ENCODE data around the gene SPEM3. TPM values are rescaled to one million over a fixed set of nuclear protein-coding genes. Genes with fewer than 3 reads are reported as not detected.
A peak's percentile ranks its signal among the peaks of the same experiment; 100 is the strongest.

The SPEM3 gene
- total RNA-seq, 1 donor from 2014 or later: not detected

GRCh38 chr17:7391307-7391706 lies 37.4 kb upstream of the SPEM3 start:
- no peak for TF ChIP-seq CTCF (IDR thresholded peaks at IDR 0.05)
- peaks cover 10% of the 10 kb centered on the region for H3K36me3 Mint-ChIP-seq (ENCODE audit: low read depth)
- no peak overlapping the region for H3K4me3 Mint-ChIP-seq (ENCODE audit: unreplicated experiment)
- no peak overlapping the region for H3K27ac Mint-ChIP-seq (ENCODE audit: unreplicated experiment)
- no peaks in the 10 kb centered on the region for H3K27me3 Mint-ChIP-seq (ENCODE audit: low read depth)
- peaks cover 20% of the 10 kb centered on the region for H3K4me1 Mint-ChIP-seq (ENCODE audit: low read depth)
- DNase-seq (ENCODE audit: low spot score): no peak
- H3K9me3 Mint-ChIP-seq (ENCODE audit: low read depth): no peaks in the 10 kb centered on the region

- no peak for DNase-seq (ENCODE audit: low spot score)
- no peak for TF ChIP-seq CTCF (IDR thresholded peaks at IDR 0.05)
- Mint-ChIP-seq H3K27me3 (ENCODE audit: low read depth) (no peaks in the 10 kb centered on the region), H3K36me3 (ENCODE audit: low read depth) (peaks cover 8% of the 10 kb centered on the region), H3K4me3 (ENCODE audit: unreplicated experiment) (peak overlapping the region; percentile 91), H3K4me1 (ENCODE audit: low read depth) (peaks cover 20% of the 10 kb centered on the region), H3K9me3 (ENCODE audit: low read depth) (no peaks in the 10 kb centered on the region), H3K27ac (ENCODE audit: unreplicated experiment) (no peak overlapping the region)
These were observed 35.7 kb upstream of the SPEM3 start for GRCh38 chr17:7392696-7393612.

- peaks cover 20% of the 10 kb centered on the region for H3K4me1 Mint-ChIP-seq (ENCODE audit: low read depth)
- H3K9me3 Mint-ChIP-seq (ENCODE audit: low read depth): no peaks in the 10 kb centered on the region
- H3K4me3 Mint-ChIP-seq (ENCODE audit: unreplicated experiment): peak overlapping the region; percentile 91
- peak; percentile 29 for TF ChIP-seq CTCF (IDR thresholded peaks at IDR 0.05)
- no peaks in the 10 kb centered on the region for H3K27me3 Mint-ChIP-seq (ENCODE audit: low read depth)
- no peak overlapping the region for H3K27ac Mint-ChIP-seq (ENCODE audit: unreplicated experiment)
- H3K36me3 Mint-ChIP-seq (ENCODE audit: low read depth): peaks cover 8% of the 10 kb centered on the region
- DNase-seq (ENCODE audit: low spot score): no peak
These were observed 34.8 kb upstream of the SPEM3 start for GRCh38 chr17:7393613-7394451.

- H3K4me1 Mint-ChIP-seq (ENCODE audit: low read depth): peaks cover 20% of the 10 kb centered on the region
These were observed 34.0 kb upstream of the SPEM3 start, which contains the start of gene PLSCR3 for GRCh38 chr17:7394452-7395191. TSS of gene PLSCR3 (minus strand) at chr17:7394525. CDS start at chr17:7394110, 415 bp downstream.

More at GRCh38 chr17:7394452-7395191, 34.0 kb upstream of the SPEM3 start, which contains the start of gene PLSCR3:
- TF ChIP-seq CTCF (IDR thresholded peaks at IDR 0.05): peak; percentile 73
- no peak for DNase-seq (ENCODE audit: low spot score)
- Mint-ChIP-seq H3K4me3 (ENCODE audit: unreplicated experiment) (peak within 1 kb of the TSS; percentile 91), H3K36me3 (ENCODE audit: low read depth) (peaks cover 6% of the 10 kb centered on the region), H3K27ac (ENCODE audit: unreplicated experiment) (peak within 1 kb of the TSS; percentile 86), H3K27me3 (ENCODE audit: low read depth) (no peaks in the 10 kb centered on the region), H3K9me3 (ENCODE audit: low read depth) (no peaks in the 10 kb centered on the region)

All from chondrocyte (in vitro differentiated cells).